LNCaP clone FGC (cell line): ENCODE data around the gene GRM8.

Source experiments
- DNase-seq: peaks from one replicate; pipeline ENCODE4 v3.0.0-alpha.2; 2011; ENCODE audit warnings: low read depth
- H3K4me3 ChIP-seq: 2 replicates; pipeline ENCODE4 v1.5.1; 2011; ENCODE audit warnings: mild to moderate bottlenecking, low read depth, low read length, control low read depth
- CTCF ChIP-seq: IDR thresholded peaks from 2 replicates; pipeline ENCODE4 v1.5.1; 2012; ENCODE audit warnings: mild to moderate bottlenecking; ENCODE audit not compliant: control insufficient read depth, insufficient read depth; ENCODE audit errors: extremely low read depth

GRM8 gene

DNA sequence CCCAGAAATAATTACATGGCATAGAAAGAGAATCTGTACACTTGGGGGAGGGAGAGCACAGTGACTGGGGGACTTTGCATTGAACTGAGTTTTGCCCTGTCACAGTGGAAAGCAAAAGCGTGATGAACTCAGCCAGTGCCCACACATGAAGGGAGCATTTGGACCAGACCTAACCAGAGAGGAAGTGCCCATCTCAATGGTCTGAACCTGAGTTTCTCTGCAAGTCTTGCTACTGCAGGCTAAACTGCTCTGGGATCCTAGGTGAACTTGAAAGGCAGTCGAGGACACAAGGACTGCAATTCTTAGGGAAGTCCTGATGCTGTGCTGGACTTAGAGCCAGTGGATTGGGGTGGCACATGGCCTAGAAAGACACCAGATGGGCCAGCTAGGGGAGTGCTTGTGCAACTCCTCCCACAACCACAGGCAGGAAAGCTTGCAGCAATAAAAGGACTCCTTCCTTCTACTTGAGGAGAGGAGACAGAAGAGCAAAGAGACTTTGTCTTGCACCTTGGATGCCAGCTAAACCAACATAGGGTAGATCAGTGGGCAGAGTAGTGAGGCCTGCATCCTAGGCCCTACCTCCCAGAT, 259.0 kb downstream of the GRM8 start:
- no peak for TF ChIP-seq CTCF

DNA sequence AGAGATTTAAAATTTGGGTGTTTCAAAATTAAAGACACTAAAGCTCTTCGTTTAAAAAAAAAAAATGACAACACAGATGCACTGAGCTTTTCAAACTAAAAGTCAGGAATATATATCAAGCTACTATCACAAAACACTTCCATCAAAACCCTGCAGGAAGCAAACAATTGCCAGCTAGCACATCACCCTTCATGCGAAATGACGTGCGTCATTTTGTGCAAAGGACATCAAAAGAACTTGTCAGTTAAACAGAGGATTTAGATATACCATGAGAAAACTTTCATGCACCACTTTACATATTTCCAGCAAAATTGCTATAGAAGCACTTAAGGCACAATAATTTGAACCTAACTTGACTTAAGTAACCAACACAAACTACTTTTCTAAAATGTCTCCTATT, 264.7 kb downstream of the GRM8 start:
- no peak overlapping the region for H3K4me3 ChIP-seq
- no peak for TF ChIP-seq CTCF
- no peak for DNase-seq

More for the DNA sequence above, 259.0 kb downstream of the GRM8 start:
- no peak for DNase-seq
- no peak overlapping the region for H3K4me3 ChIP-seq

- DNase-seq = no peak
- TF ChIP-seq CTCF = no peak
Measured at GRCh38 chr7:126979722-126980121, 273.0 kb downstream of the GRM8 start.

GRCh38 chr7:126978865-126979264, 273.9 kb downstream of the GRM8 start:
- TF ChIP-seq CTCF = no peak
- no peak overlapping the region for H3K4me3 ChIP-seq

More at GRCh38 chr7:126979722-126980121, 273.0 kb downstream of the GRM8 start:
- H3K4me3 ChIP-seq = no peak overlapping the region

GRCh38 chr7:126973066-126973465, 279.7 kb downstream of the GRM8 start:
- no peak for DNase-seq
- H3K4me3 ChIP-seq = no peak overlapping the region
- no peak for TF ChIP-seq CTCF

More at GRCh38 chr7:126978865-126979264, 273.9 kb downstream of the GRM8 start:
- DNase-seq = no peak

DNA sequence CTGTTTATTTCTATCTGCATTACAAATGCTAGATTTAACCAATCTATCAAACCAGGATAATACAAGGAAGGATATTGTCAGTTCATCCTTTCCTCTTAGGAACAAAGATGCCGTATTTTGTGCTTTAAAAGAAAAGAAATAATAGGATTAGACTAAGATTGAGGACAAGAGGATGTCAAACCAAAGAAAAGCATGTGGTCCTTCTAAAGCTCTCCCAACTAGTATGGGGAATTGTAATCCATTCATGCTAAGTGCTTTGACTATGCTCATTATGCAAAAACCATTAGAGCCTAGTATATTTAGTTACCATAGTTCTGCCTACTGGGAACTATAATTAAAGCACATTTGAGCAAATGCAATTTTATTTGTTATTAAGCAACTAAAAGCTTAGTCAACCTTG, 280.2 kb downstream of the GRM8 start:
- H3K4me3 ChIP-seq = no peak overlapping the region
- DNase-seq = no peak
- TF ChIP-seq CTCF = no peak

- H3K4me3 ChIP-seq = no peak overlapping the region
- TF ChIP-seq CTCF = no peak
- DNase-seq = no peak
Measured at GRCh38 chr7:126959649-126960048, 293.1 kb downstream of the GRM8 start.
